OCI-LY3 (cell line): ENCODE data around the gene FAM222B.

Source experiments
- H2AFZ ChIP-seq: fragments of 200-600, 300-600 bp; shearing (Covaris generic); 2 replicates; pipeline ENCODE4 v1.6.0; 2014; ENCODE audit warnings: antibody characterized with exemption, low read depth, low read length
- H3K27ac ChIP-seq: fragments of 200-600, 300-600 bp; sonication (generic); 2 replicates; pipeline ENCODE4 v1.5.1; 2014; ENCODE audit warnings: mild to moderate bottlenecking, low read length, moderate library complexity, mixed read lengths
- H3K27me3 ChIP-seq: fragments of 200-600, 300-600 bp; sonication (generic); 2 replicates; pipeline ENCODE4 v1.6.1; 2014; ENCODE audit warnings: low read depth, low read length, mixed read lengths
- H3K36me3 ChIP-seq: fragments of 200-600, 300-600 bp; sonication (generic); replicated peaks from 2 replicates; pipeline ENCODE3; 2014; ENCODE audit warnings: low read depth, low read length, mixed read lengths
- H3K4me1 ChIP-seq: fragments of 300-600, 200-600 bp; sonication (generic); 2 replicates; pipeline ENCODE4 v1.6.1; 2014; ENCODE audit warnings: low read length, mixed read lengths
- H3K4me2 ChIP-seq: fragments of 200-600, 300-600 bp; sonication (generic); 2 replicates; pipeline ENCODE4 v1.6.1; 2014; ENCODE audit warnings: low read length, mixed read lengths
- H3K4me3 ChIP-seq: fragments of 300-600, 200-600 bp; sonication (generic); 2 replicates; pipeline ENCODE4 v1.5.1; 2014; ENCODE audit warnings: antibody characterized with exemption, mild to moderate bottlenecking, low read length, moderate library complexity
- H3K79me2 ChIP-seq: fragments of 300-600, 200-600 bp; shearing (Covaris generic); 2 replicates; pipeline ENCODE4 v1.6.1; 2014; ENCODE audit warnings: mild to moderate bottlenecking, low read length, mixed read lengths
- H3K9ac ChIP-seq: fragments of 300-600, 200-600 bp; shearing (Covaris generic); 2 replicates; pipeline ENCODE4 v1.6.0; 2014; ENCODE audit warnings: mild to moderate bottlenecking, low read length, moderate library complexity
- H3K9me3 ChIP-seq: fragments of 200-600, 300-600 bp; shearing (Covaris generic); 2 replicates; pipeline ENCODE4 v1.6.1; 2014; ENCODE audit warnings: low read length, mixed read lengths; ENCODE audit not compliant: insufficient read depth
- H4K20me1 ChIP-seq: fragments of 200-600, 300-600 bp; sonication (generic); 2 replicates; pipeline ENCODE4 v1.6.1; 2016; ENCODE audit warnings: low read length, mixed read lengths; ENCODE audit not compliant: insufficient read depth
- CTCF ChIP-seq: fragments of 200-600, 300-600 bp; sonication (generic); IDR thresholded peaks from 2 replicates; pipeline ENCODE4 v1.5.1; 2014; ENCODE audit warnings: antibody characterized with exemption, low read length, low read depth
- EZH2phosphoT487 ChIP-seq: fragments of 200-600 bp; shearing (Covaris generic); IDR thresholded peaks from 2 replicates; pipeline ENCODE4 v1.6.1; 2018; ENCODE audit warnings: antibody characterized with exemption, mixed run types, low read depth

The FAM222B gene

GRCh38 chr17:28719021-28719433 is 123.6 kb downstream of the FAM222B start:
- H3K9me3 ChIP-seq: no peaks in the 10 kb centered on the region
- H3K27ac ChIP-seq: peak overlapping the region; percentile 100
- H3K4me3 ChIP-seq: peak overlapping the region; percentile 93
- peak overlapping the region; percentile 78; the same call in 1 of the 2 replicates for H2AFZ ChIP-seq
- TF ChIP-seq CTCF (no peak), EZH2phosphoT487 (no peak)
- peaks cover 49% of the 10 kb centered on the region for H3K79me2 ChIP-seq
- H4K20me1 ChIP-seq: peaks cover 24% of the 10 kb centered on the region
- peak overlapping the region; percentile 100 for H3K9ac ChIP-seq
- H3K4me1 ChIP-seq: peaks cover 26% of the 10 kb centered on the region
- H3K4me2 ChIP-seq: peak overlapping the region; percentile 90
- H3K27me3 ChIP-seq: no peaks in the 10 kb centered on the region; the same call in 1 of the 2 replicates
- H3K36me3 ChIP-seq: peaks cover 34% of the 10 kb centered on the region

DNA sequence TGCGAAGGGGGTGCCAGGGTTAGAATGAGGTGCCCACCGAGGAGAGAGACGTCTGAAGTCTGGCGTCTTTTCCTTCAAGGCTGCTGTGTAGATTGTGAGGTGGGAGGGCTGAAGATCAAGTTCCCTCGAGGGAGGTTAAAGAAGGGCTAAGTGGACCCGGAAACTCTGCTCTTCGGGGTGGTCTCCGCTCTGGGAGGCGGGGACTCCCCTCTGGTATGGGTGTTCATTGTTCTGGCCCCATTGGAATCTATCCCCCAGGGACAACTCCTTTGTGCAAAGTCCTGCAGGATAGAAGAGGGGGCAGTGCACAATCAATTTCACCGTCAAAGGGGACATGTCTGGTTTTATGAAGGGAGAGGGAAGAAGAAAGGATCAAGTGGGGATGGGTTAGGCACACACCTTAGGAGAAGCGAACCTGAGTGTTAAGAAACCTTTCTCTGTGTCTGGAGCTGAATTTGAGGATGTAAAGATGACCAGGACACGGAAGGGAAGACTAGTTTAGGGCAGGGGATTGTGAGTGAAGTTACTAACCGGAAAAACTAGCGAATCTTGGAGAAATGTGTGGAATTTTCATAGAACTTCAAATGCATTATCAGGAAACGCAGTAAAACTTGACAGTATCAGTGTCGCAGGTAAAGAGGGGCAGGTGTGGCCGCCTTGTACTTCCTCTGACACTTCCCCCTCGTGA is 124.1 kb downstream of the FAM222B start:
- Histone ChIP-seq H3K36me3 (peaks cover 33% of the 10 kb centered on the region), H3K9me3 (no peaks in the 10 kb centered on the region), H3K79me2 (peaks cover 44% of the 10 kb centered on the region), H3K4me3 (0 out of 2 replicates have a peak overlapping the region, but pooled peaks have one; percentile 93), H3K27ac (no peak overlapping the region), H3K4me1 (peaks cover 22% of the 10 kb centered on the region), H2AFZ (no peak overlapping the region), H3K4me2 (peak overlapping the region; percentile 11), H3K9ac (no peak overlapping the region), H3K27me3 (no peaks in the 10 kb centered on the region; the same call in 1 of the 2 replicates), H4K20me1 (peaks cover 20% of the 10 kb centered on the region)
- TF ChIP-seq EZH2phosphoT487 (no peak), CTCF (no peak)

DNA sequence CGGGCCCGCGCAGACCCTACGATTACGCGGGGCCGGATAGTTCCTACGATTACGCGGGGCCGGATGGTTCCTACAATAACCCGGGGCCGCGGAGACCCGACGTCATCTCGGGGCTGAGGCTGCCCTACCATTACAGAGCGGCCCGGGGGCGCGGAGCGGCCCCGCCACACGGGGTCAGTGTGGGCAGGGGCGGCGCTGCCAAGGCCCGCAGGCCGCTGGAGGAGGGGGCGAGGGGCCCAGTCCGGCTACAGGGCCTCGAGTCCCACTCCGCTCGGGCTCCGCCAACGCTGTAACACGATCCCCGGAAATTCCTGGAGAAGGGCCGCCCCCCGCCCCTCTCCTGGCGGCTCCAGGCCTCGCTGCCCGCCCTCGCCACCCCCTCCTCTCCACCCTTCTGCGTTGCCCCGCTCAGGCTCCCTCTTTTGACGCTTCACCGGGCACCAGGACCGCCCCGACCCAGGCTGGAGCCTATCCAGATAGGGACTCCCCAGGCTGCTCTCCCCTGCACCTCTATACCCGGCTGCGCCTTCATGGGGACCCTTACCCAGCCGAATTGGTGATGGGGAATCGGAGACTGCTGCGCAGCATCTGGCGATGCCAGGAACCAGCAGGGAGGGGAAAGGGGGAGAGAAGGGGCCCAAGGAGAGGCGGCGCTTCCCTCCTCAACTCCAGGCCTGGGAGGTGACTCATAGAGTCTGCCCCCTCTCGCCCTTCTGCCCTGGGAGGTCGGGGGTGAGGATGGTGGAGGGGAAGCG is 124.8 kb downstream of the FAM222B start, which contains the start of gene RAB34:
Gene RAB34, minus strand, starts transcription at position 291 of the 755 bp plus-strand sequence. CDS start 602 bp downstream, outside the sequence.
- TF ChIP-seq EZH2phosphoT487 (no peak), CTCF (no peak)
- H3K4me1 ChIP-seq: peaks cover 15% of the 10 kb centered on the region
- peaks cover 36% of the 10 kb centered on the region for H3K79me2 ChIP-seq
- H3K27me3 ChIP-seq: no peaks in the 10 kb centered on the region; the same call in 1 of the 2 replicates
- no peak within 1 kb of the TSS for H3K27ac ChIP-seq
- peaks cover 25% of the 10 kb centered on the region for H3K36me3 ChIP-seq
- no peaks in the 10 kb centered on the region for H3K9me3 ChIP-seq
- H4K20me1 ChIP-seq: peaks cover 13% of the 10 kb centered on the region
- H3K4me3 ChIP-seq: 0 out of 2 replicates have a peak within 1 kb of the TSS, but pooled peaks have one; percentile 93
- no peak within 1 kb of the TSS for H2AFZ ChIP-seq
- H3K4me2 ChIP-seq: peak within 1 kb of the TSS; percentile 11
- H3K9ac ChIP-seq: no peak within 1 kb of the TSS
